Peyer's patch (tissue), 4 donors: Measurements from ENCODE around the gene ANKRD13D.

Source experiments
- CTCF ChIP-seq, 6 experiments: fragments of 450-650 bp in 4 of 6; fragments of 200-600 bp in 2 of 6; sonication (generic) in 1 of 6; IDR thresholded peaks; one replicate each; pipeline ENCODE4 v1.5.1; 2017 to 2019; ENCODE audit warnings: antibody characterized with exemption in 6 of 6, mild to moderate bottlenecking in 3 of 6, moderate library complexity in 1 of 6
- POLR2A ChIP-seq, 2 donors: fragments of 450-650 bp; IDR thresholded peaks; one replicate each; pipeline ENCODE4 v1.5.1; 2017; ENCODE audit warnings: antibody characterized with exemption in 2 of 2, mild to moderate bottlenecking in 2 of 2, moderate library complexity in 2 of 2

DNA sequence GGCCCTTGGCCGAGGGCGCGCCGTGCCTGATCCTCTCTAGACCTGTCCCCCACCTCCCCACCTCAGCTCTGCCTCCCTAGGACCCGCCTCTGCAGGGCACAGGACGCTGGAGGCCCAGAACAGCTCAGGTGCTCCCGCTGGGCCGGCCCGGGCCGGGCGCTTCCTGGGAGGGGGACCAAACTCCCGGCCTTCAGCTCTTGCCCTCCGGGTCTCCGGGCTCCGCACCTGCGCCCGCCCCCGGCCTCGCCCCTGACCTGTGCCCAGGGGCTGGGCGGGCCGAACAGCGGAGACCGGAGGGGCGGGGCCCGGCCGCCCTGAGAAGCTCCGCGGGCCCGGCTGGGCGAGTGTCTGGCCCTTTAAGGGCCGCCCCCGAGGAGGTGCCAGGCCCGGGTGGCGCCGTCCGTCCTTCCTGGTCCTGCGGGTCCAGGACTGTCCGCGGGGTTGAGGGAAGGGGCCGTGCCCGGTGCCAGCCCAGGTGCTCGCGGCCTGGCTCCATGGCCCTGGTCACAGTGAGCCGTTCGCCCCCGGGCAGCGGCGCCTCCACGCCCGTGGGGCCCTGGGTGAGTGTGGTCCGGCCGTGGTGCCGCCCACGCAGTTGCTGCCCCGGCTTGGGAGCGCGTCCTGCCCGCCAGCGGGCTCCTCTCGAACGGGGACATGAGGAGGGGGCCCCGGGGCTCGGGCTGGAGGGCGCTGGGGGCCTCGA, 14.2 kb downstream of the ANKRD13D start, which contains the start of gene SSH3:
- TF ChIP-seq POLR2A (IDR thresholded peaks at IDR 0.05), result peak; percentile 81 to 84
- no peak for TF ChIP-seq CTCF (IDR thresholded peaks at IDR 0.05)
